Right lobe of liver (tissue), 4 donors: ENCODE data around the gene LRCH1.

Experiments used
- POLR2A ChIP-seq: fragments of 450-650 bp; IDR thresholded peaks from one replicate; pipeline ENCODE4 v1.6.1; 2017; ENCODE audit warnings: antibody characterized with exemption, mild to moderate bottlenecking
- TF ChIP-seq, protein P1 (sequence below), 4 donors: fragments of 200-600 bp in 3 of 4; fragments of 450-650 bp in 1 of 4; IDR thresholded peaks; one replicate each; pipeline versions ENCODE4 v1.5.1 to v1.8.0; 2016 to 2022; ENCODE audit warnings: antibody characterized with exemption in 4 of 4, mild to moderate bottlenecking in 2 of 4
- donor health status: DM: no; HTN: no; CAD: no.
- donor health status: DM: no; HTN: no; CAD: no.
- donor health status: DM: no; HTN: yes; CAD: no.

DNA sequence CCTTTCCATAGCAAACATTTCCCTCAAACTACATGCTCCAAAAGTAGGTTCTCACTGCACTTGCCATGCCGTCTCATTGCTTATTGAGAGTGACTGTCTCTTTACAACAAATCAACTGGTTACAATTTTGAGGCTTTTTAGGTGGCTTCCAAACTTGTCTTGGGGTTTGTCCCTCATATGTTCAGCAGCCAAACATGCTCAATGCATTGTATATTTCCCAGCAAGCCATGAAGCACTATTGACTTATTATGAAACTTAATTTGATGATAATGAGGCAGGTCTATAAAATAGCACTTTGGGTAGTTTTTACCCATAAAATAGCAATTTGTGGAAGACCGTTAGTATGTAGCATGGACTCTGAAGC is 78.2 kb downstream of the LRCH1 start:
- TF ChIP-seq POLR2A, result no peak
- TF ChIP-seq, protein P1, sequence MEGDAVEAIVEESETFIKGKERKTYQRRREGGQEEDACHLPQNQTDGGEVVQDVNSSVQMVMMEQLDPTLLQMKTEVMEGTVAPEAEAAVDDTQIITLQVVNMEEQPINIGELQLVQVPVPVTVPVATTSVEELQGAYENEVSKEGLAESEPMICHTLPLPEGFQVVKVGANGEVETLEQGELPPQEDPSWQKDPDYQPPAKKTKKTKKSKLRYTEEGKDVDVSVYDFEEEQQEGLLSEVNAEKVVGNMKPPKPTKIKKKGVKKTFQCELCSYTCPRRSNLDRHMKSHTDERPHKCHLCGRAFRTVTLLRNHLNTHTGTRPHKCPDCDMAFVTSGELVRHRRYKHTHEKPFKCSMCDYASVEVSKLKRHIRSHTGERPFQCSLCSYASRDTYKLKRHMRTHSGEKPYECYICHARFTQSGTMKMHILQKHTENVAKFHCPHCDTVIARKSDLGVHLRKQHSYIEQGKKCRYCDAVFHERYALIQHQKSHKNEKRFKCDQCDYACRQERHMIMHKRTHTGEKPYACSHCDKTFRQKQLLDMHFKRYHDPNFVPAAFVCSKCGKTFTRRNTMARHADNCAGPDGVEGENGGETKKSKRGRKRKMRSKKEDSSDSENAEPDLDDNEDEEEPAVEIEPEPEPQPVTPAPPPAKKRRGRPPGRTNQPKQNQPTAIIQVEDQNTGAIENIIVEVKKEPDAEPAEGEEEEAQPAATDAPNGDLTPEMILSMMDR (IDR thresholded peaks at IDR 0.05), result no peak
